HG03571 (cell line): Measurements from ENCODE around the gene MMP17.
"Not testable (repeated sequence)": the region's sequence is repeated elsewhere in the genome, so short reads cannot be mapped to it uniquely, and the experiment has no call there.

Experiments
- ATAC-seq: cut with Tn5 transposase; IDR thresholded peaks from one replicate; pipeline ENCODE4 v1.9.1; 2021; ENCODE audit not compliant: unreplicated experiment

Gene MMP17

DNA sequence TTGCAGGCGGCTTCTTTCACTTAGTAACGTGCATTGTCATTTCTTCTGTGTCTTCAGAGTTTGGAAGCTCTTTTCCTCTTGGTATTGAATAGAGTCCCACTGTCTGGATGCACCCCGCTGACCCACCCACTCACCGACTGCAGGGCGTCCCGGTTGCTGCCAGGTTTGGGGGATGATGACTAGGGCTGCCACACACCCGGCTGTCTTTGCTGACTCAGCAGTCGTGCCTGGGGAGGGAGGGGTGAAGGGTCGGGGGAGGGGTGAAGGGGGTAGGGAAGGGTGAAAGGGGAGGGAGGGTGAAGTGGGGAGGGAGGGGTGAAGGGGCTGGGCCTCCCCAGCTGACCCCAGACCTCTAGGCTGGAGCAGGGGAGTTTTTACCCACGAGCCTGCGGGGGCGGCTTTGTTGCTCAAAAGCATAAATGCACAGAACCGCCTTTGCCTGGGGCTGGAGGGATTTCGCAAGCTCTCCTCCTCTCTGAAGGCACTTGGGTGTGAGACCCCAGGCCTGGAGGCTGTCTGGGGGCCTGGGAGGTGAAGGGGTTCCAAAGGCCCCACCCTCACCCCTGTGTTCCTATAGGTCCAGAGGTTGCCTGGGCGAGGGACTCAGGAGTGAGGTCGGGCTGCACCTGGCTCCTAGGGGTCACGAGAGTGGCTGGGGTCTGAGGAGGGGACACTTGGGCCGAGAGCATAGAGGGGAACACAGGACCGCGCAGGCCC is 35.0 kb downstream of the MMP17 start:
- ATAC-seq = no peak

DNA sequence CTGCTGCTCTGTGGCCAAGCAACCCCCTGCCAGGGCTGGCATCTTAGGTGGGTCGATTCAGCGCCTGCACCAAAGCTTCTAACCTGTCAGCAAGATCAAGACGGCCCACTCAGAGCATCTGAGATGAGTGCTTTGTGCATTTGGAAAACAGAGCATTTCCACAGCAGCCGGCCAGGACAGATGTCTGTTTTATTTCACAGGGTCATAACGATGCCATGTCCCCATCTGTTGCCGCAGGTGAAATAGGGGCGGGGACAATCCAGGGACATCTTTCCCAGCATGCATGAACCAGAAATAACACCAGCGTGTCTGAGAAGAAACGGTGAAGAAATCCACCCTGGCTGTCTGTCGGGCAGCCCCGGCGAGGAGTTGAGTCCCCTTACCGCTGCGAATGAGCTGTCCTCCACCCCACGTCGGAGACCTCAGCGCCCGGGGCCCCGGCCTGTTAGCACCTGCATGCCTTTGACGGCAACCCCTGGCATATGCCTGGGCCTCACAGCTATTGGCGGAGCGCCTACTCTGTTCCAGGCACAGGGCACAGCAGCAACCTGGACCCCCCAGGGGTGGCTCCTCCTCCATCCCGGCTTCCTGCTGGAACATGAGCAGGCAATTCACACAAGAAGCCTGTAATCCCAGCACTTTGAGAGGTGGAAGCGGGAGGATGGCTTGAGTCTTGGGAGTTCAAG is 35.7 kb downstream of the MMP17 start:
- ATAC-seq = no peak

DNA sequence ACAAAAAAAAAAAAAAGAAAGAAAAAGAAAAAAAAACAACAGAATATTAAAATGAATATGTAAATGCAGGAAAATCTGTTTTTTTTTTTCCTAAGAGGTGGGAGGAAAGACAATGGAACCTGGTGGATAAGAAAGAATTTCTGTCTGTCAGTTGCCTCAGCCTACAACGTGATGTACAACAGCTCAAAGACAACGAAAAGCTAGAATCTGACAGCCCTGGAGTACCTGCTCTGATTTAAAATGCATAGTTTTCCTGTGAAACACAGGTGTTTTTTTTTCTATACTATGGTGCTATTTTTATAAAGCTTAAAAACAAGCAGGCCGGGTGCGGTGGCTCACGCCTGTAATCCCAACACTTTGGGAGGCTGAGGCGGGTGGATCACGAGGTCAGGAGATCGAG is 36.3 kb downstream of the MMP17 start:
- ATAC-seq = no peak

DNA sequence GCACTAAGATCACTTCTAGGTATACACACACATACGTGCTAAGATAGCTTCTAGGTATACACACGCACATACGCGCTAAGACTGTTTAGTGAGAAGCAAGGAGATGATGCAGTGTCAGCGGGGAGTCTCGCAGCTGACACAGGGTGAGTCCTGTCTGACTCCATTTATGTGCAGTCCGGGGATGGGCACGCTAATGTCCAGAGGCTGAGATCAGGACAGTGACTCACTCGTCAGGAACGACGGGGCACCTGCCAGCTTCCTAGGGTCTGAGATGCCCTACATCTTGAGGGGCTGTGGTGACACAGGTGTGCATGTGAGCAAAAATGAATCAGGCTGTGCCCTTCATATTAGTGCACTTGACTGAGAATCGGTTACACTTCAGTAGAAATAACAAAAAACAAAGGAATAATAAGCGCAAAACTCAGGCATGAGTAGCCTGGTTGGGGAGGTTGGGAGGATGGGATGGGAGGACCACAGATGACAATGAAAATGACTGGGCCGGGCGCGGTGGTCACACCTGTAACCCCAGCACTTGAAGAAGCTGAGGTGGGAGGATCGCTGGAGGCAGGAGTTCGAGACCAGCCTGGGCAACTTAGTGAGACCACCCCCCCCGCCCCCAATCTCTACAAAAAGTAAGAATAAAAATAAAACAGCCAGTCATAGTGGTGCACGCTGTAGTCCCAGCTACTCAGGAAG is 37.1 kb downstream of the MMP17 start:
- no peak for ATAC-seq

DNA sequence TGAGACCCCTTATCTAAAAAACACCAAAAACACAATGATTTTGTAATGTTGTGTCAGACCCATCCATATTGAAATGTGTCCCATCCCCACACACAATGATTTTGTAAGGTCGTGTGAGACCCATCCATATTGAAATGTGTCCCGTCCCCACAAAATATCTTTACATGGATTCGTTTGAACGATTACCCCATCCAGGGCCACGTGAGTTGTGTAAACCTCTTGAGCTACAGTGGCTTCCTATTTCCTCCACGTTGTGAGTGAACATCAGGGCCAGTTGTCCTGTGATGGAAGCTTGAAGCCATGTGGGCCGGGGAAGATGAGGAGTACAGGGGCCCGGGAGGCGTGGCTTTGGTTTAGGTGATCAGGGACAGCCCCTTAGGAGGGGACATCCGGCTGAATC is 39.3 kb downstream of the MMP17 start:
- no peak for ATAC-seq

DNA sequence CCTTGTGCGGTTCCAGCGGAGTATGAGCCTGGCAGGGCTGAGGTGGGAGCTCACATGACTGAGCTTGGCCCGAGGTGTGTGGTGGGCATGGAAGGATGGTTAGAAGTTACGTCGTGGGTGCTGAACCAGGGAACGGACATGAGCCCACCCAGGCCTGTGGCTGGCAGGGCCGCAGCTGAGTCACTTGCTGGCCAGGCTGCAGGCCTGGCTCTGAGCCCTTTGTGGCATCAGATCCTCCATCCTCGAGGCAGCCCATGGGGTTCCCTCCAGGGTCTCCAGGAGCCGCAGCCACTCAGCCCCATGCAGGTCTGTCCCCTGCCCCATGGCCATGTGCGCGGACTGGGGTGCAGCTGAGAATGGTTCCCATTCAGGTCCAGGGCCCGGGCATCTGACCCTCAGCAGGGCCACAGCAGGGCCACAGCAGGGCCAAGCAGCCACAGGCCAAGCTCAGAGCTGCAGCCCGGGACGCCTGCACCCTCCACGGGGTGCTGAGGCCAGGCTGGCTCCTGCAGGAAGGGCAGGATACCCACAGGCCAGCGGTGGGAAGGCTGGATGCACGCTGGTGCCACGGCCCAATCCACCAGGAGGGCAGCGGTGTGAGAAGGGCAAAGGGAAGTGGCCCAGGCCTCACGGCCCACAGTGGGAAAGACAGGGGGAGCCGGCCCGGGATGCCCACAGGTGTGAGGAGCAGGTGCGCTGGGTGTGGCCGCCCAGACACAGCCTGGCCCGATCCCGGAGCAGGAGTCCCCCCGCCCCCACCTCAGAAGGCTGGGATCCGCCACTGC is 39.9 kb downstream of the MMP17 start:
- no peak for ATAC-seq

DNA sequence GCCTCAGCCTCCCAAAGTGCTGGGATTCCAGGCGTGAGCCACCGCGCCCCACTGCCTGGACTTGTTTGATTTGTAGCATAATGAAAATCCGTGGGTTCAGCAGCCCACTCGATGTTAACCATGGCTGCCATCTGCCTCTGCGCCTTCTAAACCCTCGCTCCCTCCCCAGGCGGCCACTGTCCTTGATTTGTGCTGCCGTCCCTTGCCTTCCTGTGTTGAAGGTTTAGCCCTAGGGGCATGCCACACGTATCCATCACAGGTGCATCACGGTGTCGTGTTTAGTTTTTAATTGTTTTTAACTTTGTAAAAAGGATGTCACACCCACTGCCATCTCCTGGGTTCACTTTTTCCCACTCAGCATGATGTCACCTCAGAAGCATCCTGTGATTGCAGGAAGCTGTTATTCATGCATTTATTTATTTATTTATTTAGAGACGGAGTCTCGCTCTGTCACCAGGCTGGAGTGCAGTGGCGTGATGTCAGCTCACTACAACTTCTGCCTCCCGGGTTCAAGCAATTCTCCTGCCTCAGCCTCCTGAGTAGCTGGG is 41.8 kb downstream of the MMP17 start:
- ATAC-seq = no peak

DNA sequence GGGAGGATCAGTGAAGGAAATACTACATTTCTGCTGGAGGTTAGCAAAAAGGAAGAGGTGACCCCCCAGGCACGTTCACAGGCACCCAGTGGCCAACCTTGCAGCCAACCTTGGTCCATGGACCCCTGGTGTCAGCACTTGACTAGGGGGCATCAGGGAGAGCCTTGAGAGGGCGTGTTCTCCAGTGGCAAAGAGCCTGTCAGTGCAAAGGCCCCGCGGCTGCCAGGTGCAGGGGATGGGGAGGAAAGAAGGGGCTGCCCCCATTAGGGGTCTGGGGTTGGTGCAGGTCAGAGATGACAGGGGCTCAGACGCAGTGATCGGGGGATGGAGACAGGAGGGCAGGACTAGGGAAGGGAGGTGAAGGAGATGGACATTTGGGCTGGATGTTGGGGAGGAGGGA is 43.5 kb downstream of the MMP17 start:
- ATAC-seq = no peak

DNA sequence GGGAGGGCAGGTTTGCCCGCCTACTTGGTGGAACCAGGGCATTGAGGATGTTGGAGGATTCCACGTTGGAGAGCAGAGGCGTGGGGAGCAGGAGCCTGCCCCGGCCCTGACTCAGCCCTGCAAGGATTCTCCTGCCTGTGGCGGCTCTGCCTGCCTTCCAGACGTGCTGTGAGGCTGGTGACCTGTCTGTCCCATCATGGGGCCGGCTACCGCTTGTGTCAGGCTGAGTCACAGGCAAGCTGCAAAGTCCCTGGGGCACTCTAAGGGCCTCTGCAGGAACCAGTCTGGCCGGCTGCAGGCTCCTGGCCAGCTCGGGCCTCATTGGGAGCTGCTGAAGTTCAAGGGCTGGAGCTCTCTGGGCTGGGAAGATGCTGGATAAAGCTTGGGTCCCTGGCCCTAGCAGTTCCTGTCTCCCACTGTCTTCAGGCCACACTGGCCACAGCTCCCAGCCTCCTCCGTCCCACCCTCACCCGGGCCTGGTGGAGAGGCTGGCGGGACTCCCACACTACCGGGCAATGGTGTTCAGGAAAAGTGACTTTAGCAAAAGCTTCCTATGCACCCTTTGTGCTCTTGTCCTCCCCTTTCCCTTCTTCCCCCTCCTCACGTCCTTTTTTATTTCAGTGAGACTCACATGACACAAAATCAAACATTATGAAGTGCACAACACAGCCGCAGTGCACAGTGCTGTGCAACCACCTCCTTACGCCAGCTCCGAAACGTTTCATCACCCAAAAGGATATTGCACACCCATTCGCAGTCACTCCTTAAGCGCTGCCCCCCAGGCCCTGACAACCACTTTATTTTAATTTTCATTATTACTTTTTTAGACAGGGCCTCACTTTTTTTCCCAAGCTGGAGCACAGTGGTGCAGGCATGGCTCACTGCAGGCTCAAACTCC is 44.2 kb downstream of the MMP17 start:
- ATAC-seq = no peak

DNA sequence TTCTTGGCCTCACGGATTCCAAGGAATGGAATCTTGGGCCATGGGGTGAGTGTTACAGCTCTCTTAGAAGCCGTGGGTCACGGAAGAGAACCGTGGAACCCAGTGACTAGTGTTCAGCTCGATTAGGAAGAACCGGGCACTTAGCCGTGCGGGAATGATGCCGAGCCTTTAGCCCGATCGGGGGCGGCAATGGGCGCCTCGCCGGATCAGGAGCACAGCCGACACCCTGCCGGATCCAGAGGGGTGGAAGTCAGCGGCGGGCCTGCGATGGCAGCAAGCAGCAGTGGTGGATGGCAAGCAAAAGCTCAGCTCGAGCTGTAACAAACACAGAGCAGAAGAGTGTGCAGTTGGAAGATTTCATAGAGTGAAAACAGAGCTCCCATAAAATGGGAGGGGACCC is 45.1 kb downstream of the MMP17 start:
- no peak for ATAC-seq

DNA sequence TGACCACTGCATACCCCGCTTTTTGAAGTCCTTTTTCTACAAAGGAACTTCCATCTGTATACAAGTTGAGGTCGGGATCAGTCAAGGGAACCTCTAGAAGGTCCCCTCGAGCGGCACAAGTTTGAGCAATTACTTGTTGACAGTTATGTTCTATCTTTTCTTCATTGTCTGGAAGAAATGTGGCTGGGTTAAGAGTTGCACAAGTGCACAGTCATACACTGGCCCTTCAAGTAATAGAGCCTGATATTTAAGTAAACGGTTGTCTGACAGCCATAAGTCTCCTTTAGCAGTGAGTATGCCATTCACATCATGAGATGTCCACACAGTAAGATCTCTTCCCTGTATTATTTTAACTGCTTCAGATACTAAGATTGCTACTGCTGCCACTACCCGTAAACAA is 46.8 kb downstream of the MMP17 start:
- ATAC-seq = not testable (repeated sequence)

DNA sequence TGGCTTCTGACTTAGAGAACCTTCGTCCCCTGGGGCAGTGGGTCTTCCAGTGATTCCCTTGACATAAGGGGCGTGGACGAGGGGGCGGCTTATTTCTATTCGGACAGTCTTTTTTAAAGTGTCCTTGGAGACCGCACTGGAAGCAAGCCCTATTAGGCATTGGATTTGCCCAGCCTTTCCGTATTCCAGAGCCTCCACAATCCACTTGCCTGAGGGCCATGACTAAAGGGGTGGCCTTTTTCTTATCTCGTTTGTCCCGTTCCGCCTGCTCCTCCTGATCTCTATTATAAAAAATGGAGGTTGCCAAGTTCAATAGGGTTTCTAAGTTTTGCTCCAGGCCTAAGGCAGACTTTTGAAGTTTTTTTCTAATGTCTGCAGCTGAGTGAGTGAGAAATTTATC is 49.0 kb downstream of the MMP17 start:
- not testable (repeated sequence) for ATAC-seq

DNA sequence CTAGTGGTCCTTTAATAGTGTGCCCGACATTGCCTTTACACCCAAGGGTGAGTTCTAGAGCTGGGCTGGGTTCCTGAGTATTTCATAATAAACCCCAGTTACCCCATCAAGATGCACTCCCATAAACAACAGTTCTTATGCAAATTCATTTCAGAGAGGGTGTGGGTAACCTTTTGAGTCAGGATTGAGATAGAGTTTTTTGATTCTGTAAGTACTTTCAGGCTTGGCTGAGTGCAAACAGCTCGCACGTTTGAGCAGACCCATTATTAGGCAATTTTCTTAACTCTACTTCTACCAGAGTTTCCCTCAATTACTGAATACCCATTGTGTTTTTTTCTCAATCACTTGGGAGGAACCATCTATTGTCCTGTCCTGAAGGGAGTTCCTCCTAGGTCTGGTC is 50.2 kb downstream of the MMP17 start:
- not testable (repeated sequence) for ATAC-seq

DNA sequence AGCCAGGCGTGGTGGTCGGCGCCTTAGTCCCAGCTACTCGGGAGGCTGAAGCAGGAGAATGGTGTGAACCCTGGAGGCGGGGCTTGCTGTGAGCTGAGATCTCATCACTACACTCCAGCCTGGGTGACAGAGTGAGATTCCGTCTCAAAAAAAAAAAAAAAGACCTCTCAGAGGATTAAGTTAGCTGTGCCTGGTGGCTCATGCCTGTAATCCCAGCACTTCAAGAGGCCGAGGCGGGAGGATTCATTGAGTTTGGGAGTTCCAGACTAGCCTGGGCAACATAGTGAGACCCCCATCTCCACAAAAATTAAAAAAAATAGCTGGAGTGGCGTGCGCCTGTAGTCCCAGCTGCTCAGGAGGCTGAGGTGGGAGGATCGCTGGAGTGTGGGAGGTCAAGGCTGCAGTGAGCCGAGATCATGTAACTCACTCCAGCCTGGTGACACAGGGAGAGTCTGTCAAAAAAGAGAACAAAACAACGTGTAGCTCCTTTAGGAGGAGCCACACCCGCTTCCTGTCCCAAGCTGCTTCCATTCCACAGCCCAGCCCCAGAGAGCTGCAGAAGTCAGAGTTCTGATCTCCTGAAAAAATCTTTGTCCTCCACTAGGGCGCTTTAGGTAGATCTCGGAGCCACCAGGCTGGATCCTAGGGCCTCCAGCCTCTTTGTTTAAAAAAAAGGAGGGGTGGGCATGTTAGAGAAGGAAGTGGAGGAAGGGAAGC is 54.8 kb downstream of the MMP17 start:
- ATAC-seq = no peak

DNA sequence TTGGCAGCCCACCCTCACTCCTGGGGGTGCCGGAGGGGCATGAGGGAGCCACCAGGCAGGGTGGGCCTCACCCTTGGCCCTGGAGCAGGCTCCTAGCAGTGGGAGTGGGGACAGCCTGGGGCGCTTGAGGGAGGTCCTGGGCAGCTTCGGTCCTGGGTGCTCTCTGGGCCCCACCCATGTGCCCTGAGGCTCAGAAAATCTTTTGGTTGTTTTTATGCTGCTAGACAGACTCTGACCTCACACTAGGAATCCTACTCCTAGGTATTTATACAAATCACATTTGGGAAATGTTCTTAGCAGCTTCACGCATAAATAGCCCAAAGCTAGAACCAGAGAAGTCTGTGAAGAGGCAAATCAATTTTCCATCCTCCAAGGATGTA is 55.3 kb downstream of the MMP17 start:
- ATAC-seq = no peak

DNA sequence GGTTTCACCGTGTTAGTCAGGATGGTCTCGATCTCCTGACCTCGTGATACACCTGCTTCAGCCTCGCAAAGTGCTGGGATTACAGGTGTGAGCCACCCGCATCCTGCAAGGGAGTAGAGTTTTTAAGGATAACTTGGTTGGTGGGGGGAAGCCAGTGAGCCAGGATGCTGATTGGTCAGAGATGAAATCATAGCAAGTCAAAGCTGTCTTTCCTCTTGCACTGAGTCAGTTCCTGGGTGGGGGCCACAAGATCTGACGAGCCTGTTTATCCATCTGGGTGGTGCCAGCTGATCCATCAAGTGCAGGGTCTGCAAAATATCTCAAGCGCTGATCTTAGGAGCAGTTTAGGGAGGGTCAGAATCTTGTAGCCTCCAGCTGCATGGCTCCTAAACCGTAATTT is 56.9 kb downstream of the MMP17 start:
- not testable (repeated sequence) for ATAC-seq

DNA sequence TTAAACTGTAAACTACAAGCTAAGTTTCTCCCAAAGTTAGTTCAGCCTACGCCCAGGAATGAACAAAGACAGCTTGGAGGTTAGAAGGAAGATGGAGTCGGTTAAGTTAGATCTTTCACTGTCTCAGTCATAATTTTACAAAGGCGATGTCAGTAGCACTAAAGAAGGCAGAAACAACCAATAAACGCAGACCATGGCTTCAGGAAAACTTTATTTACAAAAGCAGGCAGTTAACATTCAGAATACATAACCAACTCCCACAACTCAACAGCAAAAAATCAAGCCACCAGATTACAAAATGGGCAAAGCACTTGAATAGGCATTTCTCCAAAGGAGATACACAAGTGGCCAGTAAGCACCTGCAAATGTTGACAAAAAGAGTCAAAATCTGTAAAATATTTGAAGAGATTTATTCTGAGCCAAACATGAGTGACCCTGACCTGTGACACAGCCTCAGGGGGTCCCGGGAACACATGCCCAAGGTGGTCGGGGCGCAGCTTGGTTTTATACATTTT is 57.4 kb downstream of the MMP17 start:
- no peak for ATAC-seq

DNA sequence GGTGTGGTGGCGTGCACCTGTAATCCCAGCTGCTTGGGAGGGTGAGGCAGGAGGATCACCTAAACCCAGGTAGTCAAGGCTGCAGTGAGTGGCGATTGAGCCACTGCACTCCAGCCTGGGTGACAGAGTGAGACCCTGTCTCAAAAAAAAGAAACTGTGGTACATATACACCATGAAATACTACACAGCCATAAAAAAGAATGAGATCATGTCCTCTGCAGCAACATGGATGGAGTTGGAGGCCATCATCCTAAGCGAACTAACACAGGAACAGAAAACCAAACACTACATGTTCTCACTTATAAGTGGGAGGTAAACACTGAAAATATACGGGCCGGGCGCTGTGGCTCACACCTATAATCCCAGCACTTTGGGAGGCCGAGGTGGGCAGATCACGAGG is 63.5 kb downstream of the MMP17 start:
- not testable (repeated sequence) for ATAC-seq
